ENCODE results near the gene CISD1. TPM values are rescaled to one million over a fixed set of nuclear protein-coding genes. Genes with fewer than 3 reads are reported as not detected.

CISD1 gene
- total RNA-seq, 1 donor from 2014 or later: 176 TPM

DNA sequence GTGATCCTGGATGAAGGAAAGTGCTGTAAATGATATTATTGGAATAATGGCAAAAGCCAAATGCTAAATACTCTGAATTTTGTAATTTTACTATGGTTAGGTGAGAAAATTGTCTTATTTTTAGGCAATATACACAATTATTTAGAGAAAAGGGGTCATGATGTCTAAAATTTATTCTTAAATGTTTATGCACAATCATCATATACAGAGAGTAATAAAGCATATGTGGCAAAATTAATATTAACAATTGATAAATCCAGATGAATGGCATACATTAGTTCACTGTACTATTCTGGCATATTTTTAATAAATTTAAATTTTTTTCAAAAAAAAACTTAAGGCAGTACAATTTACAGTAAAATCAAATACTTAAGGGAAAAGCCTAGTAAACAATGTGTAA, 8.6 kb upstream of the CISD1 start:
- ATAC-seq (no peak), DNase-seq (ENCODE audit: missing footprints) (no peak)
- intact Hi-C loops (cut with DNase I): no loop called here

DNA sequence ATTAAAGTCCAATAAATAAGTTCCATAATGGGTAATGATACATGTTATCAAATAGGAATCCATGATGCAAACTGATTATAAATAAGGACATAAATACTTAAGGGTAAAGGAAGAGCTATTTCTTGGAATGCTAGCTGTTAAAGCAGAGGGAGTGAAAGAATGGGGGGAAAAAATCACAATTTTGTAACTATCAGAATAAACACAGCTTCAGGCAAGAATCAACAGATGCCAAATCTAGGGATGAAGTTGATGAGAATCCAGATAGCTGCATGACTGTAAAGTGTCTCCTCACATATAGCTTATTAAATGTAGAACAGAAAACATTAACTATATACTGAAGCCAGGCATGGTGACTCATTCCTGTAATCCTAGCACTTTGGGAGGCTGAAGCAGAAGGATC, 6.2 kb upstream of the CISD1 start:
- no peak for DNase-seq (ENCODE audit: missing footprints)
- intact Hi-C loops (cut with DNase I): no loop called here
- no peak for ATAC-seq

DNA sequence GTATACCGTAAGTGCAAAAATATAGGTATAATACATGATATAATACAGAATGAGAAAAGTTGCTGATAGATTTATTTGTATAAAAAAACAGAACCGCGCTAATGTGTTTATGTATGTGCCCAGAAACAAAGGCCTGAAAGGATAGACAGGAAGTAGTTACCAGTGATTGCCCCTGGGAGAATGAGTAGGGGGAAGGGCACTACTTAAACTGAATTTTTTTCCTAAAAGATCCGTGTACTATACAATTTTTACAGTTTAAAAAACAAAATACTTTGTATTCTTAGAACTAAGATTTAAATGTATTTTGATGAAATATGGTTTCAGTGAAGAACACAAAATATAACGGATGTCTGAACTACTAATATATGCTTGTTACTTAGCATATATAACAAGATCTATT, 4.2 kb upstream of the CISD1 start:
- DNase-seq (ENCODE audit: missing footprints): no peak
- intact Hi-C loops (cut with DNase I): no loop called here
- ATAC-seq: no peak

DNA sequence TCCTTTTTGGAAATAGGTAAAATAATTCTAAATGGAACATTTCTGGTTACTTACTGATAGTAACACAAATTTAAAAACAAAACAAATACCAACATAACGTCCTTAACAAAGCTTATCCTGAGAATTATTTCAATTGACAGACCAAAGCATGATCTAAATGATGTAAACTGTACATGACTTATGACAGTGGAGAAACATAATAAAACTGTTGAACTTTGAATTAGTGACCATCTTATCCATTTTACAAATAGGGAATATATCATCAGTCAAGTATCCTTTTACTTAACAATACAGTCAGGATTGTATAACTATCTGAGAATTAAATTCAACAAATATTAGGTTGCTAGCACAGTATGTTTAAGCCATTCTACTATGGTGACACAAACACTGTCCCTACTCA, 3.7 kb upstream of the CISD1 start:
- DNase-seq (ENCODE audit: missing footprints) (no peak), ATAC-seq (no peak)
- intact Hi-C loops (cut with DNase I): no loop called here

DNA sequence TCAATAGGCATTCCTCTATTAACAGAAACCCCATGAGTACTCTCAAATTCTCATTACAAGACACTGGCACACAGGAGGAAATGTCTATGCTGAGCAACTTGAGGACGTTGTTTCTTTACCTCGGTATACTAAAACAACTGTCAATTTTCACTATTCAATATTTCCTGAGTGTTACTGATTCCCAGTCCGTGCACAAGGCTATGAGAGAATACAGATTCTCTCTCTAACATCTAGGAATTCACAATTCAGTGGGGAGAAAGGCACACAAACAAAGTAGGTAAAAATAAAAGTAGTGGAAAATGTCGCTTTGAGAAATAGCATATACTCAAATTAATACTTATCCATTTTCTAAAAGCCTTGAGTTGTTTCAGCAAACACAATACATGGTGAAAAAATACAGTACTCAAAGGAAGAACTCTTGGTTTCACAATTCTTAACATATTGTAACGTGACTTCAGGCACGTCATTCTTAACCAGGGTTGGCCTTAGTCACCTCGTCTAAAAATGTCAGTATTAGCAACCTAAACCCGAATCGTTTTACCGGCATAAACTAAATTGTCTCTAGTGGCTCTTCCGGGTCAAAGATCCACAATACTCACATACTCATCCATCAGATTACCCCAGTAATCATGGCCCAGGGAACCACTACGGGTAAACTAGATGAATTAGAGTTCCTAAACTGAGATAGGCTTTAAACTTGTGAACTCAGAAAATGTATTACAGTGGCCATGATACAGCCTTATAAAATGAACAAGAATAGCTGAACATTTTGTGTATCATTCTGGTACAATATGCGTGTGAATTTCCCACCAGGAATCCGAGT, 2.7 kb upstream of the CISD1 start:
- intact Hi-C loops (cut with DNase I): no loop called here
- ATAC-seq: no peak

DNA sequence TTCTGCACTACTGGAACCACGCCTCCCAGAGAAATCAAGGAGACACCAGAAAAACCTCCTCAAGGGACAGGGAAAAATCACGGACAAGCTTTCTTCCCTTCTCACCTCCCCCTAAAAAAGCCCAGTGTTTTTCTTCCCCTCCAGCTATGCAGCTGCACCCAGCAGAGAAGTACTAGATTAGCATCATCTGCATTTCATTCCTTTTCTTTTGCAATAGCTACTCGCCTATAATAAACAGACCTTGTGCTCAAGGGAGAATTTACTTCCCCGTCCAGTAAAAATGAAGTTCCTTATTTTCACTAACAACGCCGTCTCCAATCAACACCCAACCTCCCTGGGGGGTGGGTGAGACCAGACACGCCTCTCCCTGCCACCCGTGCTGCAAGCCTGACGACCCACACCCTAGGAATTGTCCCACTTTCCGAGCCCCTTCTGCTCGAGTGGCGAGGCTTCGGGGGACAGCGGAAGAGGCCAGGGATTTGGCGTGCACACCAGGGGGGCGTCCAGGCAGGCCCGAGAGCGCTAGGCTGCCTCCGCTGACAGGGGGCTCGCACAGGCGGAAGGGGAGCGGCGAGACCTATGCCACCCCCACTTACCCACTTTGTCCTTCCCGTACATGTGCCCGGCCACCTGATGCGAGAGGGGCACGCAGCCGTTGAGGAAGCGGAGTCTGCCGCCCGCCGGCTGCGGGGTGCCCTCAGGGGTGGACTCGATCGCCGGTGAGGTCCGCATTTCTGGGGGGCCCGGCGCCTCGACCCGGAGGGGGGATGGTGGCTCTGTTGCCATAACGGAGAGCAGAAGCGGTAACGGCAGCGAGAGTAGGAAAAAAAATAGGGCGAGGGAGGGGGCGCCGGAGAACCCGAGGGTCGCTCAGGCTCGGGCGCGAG, 1.9 kb upstream of the CISD1 start:
- DNase-seq (ENCODE audit: missing footprints) (peak; percentile 83), ATAC-seq (peak; percentile 1)
- intact Hi-C loops (cut with DNase I): no loop called here

More for the DNA sequence above, 2.7 kb upstream of the CISD1 start:
- no peak for DNase-seq (ENCODE audit: missing footprints)

DNA sequence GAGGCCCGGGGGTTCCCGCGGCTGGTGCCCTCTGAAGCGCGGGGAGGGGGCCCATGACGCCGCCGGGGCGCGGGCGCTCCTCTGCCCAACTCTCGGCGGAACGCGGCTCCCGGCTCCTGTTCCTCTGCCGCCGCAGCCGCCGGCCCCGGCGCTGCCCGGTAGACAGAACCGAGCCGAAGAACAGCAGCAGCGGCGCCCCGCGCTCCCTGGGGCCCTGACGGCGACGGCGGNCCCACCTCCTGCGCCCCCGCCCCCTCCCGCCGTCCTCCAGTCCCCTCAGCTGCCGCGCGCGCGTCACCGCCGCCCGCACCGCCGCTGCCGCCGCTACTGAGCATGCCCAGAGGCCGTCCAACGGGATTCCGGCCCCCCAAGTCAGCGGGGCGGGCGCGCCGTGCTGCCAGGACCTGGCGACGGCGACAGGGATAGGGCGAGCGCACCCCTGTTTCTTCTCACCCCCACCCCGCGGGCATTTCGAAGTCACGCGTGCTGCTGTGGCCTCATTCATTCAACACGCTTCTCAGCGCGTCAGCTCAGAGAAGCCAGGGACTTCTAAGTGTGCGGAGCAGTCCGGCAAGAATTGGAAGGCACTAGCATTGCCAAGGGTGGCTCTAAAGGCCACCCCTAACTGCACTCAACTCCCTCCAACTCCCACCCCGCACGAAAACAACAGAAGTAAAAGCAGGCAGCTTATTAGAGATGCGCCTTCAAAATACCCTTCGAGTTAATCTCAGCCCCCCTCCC, 1.1 kb upstream of the CISD1 start, which contains the start of gene IPMK:
TSS of gene IPMK (minus strand) at position 182 of the 741 bp plus-strand sequence. CDS start 283 bp downstream, outside the sequence.
- intact Hi-C loops (cut with DNase I): loop anchor here (2.0 kb wide), 1 partner anchor 67 kb away; the partner anchor contains the start of gene UBE2D1
- ATAC-seq (peak; percentile 90), DNase-seq (ENCODE audit: missing footprints) (peak; percentile 98)

DNA sequence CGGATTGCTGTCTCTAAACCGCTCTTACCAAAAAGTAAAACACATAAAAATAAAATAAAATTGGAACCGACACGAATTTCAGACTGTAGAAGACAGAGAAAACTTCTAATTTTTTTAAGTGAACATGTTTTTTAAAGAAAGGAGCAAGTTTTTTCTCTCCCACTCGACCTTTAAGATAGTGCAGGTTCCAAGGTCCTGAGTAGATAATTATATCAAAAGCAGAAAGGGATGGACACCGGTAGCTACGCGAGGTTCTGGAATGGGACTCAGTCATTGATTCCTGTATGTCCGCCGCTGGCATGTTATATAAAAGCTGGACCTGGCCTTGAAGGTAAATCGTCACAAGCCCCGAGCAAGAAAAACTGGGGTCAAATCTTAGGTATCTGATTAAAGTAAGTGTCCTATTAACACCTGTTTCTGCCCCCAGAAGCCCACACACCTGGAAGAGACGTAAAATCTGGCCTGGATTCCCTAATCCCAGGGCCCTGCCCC, 462 bp upstream of the CISD1 start:
- intact Hi-C loops (cut with DNase I): loop anchor here (2.0 kb wide), 1 partner anchor 66 kb away; the partner anchor contains the start of gene UBE2D1
- ATAC-seq: no peak
- no peak for DNase-seq (ENCODE audit: missing footprints)

DNA sequence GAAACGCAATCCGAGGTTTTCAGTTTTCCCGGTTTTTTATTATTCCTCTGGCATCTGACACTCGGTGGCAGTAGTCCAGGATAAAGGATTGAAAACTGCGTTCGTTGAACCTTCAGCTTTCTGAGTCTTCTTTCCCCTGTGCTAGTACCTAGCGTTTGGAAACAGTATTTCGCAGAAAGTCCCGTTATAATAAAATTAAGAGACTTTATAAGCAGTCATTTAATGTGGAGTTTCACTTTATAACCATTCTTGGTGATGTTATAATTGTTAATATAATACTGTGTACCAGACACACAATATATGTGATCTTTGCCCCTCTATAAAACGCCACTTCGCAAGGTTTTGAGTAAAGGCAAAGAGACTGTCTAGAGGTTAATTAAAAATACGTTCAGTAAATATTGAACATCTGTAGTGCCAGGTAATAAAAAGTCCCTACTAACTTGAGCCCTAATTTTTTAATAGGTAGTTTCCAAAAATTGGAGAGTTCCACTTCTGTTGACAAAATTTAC, 874 bp downstream of the CISD1 start:
- intact Hi-C loops (cut with DNase I): loop anchor here (1.0 to 2.0 kb wide), 2 partner anchors 65 to 115 kb away; partner anchors contain the start of genes TFAM and UBE2D1
- DNase-seq (ENCODE audit: missing footprints): no peak
- no peak for ATAC-seq

DNA sequence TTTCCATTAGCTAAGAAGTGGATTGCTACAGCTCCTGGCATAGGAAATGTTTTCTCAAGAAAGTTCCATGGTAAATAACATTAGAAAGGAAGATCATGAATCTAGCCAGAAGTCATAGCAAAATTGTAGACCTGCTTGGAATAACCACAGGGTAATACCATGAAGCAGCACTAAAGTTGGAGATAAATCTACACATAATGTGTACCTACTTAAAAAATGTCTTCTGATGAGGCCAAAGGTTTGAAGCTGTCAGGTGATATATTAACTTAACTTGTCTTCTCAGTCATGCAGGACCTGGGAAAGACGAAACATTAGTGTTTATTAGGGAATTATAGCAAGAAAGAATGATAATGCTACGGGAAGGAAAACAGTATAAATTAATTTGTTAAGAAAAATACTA, 6.3 kb downstream of the CISD1 start:
- DNase-seq (ENCODE audit: missing footprints): no peak
- ATAC-seq: no peak
- intact Hi-C loops (cut with DNase I): no loop called here

DNA sequence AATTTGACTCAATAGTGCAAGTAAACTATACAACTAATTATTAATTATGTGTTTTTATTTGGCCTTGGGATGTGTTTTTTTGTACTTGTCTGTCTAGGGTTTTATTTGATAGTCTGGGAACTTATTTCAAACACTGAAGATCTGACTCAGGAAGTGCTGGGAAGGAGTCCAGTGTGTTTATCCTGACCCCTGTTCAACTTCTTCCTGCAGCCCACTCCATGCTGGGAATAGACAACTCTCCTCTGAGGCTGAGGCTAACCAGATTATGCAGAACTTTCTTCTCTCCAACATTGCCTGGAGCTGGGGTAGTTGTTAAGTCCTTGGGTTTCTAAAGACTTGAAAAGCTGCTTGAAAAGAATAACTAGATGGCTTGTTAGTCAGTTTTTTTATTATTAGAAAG, 6.9 kb downstream of the CISD1 start:
- no peak for ATAC-seq
- intact Hi-C loops (cut with DNase I): no loop called here
- no peak for DNase-seq (ENCODE audit: missing footprints)

DNA sequence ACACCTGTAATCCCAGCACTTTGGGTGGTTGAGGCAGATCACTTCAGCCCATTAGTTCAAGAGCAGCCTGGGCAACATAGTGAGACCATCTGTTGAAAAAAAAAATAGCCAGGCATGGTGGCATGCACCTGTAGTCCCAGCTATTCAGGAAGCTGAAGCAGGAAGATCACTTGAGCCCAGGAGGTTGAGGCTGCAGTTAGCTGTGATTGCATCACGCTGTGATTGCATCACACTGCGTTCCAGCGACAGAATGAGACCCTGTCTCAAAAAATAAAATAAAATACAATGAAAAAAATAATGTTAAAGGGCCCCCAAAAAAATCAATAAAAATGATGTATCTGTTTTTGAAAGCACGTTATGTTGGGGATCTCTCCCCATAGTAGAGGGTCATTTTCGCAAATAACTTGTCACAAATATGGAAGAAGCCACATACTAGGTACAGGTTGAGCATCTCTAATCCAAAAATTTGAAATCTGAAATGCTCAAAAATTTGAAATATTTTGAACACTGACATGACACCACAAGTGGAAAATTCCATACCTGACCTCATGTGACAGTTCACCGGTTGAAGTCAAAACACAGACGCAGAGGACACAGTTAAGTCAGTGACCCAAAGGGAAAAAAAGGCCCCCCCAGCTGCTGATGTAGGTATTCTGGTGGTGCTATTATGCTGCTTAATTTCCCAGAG, 9.5 kb downstream of the CISD1 start:
- DNase-seq (ENCODE audit: missing footprints) (peak; percentile 61), ATAC-seq (no peak)
- intact Hi-C loops (cut with DNase I): no loop called here

DNA sequence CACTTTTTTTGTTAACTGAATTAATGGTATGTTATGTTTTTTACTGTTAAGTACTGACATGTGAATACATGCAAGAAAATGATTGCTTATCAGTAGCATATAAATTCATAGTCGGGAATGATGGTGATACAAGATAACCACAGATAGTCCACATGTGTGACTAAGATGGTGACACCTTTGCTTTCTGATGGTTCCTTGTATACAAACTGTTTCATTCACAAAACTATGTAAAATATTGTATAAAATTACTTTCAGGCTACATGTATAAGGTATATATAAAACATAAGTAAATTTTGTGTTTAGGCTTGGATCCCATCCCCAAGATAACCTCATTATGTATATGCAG, 10.0 kb downstream of the CISD1 start:
- DNase-seq (ENCODE audit: missing footprints): no peak
- ATAC-seq: no peak
- intact Hi-C loops (cut with DNase I): no loop called here

DNA sequence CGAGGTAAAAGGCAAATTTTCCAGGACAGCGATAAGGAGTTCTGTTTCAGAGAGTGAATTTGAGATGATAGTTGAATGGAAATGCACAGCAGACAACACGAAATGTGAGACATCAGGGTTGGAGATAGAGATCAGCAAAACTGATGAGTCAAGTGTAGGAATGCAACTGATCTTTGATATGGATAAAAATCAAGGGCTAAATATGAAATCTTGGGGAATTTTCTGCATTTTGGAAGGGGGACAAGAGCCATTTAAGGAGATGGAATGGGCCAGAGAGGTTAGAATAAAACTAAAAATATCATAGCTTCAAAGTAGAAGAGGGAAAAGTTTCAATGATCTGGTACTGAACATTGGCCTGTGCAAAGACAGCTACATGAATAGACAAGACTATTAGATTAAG, 11.5 kb downstream of the CISD1 start:
- ATAC-seq (no peak), DNase-seq (ENCODE audit: missing footprints) (no peak)
- intact Hi-C loops (cut with DNase I): no loop called here

DNA sequence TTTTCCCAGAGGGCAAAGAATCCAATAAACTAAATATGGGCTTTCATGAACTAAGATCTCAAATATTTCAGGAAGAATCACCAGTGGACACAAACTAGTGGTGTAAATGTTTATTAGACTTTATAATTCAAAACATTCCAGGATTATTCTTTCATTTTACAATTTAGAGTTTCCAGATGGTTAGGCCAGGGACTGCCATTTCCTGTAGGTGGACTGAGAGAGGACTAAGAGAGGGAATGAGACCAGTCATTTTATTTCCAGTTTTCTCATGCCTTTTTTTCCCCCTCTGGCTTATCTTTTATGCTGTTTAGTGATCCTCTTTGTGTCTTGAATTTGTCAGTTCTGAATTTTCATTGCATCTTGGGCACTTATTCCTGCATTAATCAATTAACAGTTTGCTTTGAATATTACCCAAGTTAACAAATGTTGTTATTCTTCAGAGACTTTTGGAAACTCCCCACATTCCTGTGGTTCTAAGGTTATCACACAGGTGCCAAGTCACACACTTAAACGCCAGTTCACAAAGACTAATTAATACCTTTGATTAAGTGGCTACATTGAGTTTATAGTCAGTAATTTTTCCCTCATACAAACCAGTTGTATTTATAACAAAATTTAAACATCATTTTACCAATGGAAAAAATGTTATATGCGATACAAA, 12.3 kb downstream of the CISD1 start:
- ATAC-seq: no peak
- intact Hi-C loops (cut with DNase I): no loop called here

DNA sequence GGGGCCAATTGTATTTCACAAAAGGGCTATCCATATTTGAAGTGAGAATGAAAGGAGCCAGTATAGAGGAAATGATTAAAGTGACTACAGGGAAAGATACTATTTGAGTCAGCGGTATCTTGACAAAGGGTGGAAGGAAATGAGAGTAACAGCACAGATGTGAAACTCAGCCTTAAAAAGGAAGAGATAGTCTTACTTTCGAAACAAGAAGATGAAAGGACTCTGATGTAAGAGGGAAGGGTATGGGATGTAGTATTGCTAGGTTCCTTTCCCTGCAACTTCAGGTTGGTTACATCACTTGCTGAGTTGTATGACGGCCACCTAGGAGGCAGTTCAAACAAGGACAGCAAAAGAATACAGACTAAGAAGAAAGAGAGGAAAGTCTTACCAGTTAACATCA, 13.7 kb downstream of the CISD1 start:
- ATAC-seq (peak; percentile 42), DNase-seq (ENCODE audit: missing footprints) (no peak)

More for the DNA sequence above, 12.3 kb downstream of the CISD1 start:
- DNase-seq (ENCODE audit: missing footprints): no peak

DNA sequence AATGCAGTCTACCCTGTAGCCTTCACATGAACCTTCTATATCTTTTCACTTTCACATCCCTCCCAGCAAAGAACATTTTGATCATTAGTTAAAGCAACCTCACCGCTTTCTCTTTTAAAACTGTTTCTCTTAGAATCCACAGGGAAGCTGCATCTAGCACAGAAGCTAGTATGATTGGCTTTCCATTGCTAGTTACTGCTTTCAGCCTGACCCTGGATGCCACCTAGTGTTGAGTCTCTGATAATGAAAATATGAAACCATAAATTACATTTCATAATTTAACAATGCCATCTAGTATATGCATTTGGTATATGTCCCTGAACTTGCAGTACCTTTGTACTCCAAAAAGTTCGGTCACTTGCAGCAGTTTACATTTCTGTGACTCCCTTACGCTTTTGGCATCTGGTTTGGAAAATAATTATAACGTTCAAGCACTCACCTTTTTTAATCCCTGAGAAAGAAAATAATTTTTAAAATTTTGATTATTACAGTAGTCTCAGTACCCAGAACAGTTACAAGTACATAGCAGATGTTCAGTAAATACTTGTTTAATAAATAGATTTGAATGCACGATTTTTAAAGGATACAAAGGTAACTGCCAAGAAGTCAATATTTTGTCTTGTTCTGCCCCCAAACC, 22.7 kb downstream of the CISD1 start:
- peak; percentile 52 for ATAC-seq
- DNase-seq (ENCODE audit: missing footprints): no peak
- intact Hi-C loops (cut with DNase I): loop anchor here (2.0 kb wide), 1 partner anchor 115 kb away; no protein-coding TSS in a partner anchor

More for the DNA sequence above, 13.7 kb downstream of the CISD1 start:
- intact Hi-C loops (cut with DNase I): no loop called here
